ENCODE results near the gene TMEM217. TPM values are rescaled to one million over a fixed set of nuclear protein-coding genes. Genes with fewer than 3 reads are reported as not detected.

TMEM217 gene
- total and polyA plus RNA-seq, 7 experiments from 2014 or later, result 0.28 to 2.8 (median 0.78) TPM; not detected in 2

- no peak overlapping the region for H3K4me3 Mint-ChIP-seq
- no peak overlapping the region for H3K27ac Mint-ChIP-seq
- H3K9me3 ChIP-seq (ENCODE audit: control insufficient read depth in 2 of 3, low read length in 3 of 3), result no peaks in the 10 kb centered on the region
- POLR2A ChIA-PET, result no interaction called here
- no peaks in the 10 kb centered on the region for H3K27me3 ChIP-seq (ENCODE audit: control insufficient read depth in 2 of 2, insufficient read depth in 2 of 2, low read length in 2 of 2)
- no peaks in the 10 kb centered on the region for H3K36me3 ChIP-seq (ENCODE audit: control insufficient read depth in 2 of 3, insufficient read depth in 3 of 3, low read length in 3 of 3)
- no peak for ATAC-seq
- H3K27ac ChIP-seq (ENCODE audit: low read depth, low read length), result no peak overlapping the region
- CTCF ChIA-PET, result no interaction called here
- no peak for DNase-seq
- peaks cover 0 to 2% (median 0%) of the 10 kb centered on the region in 11 donors for H3K9me3 Mint-ChIP-seq
- peaks cover 0 to 10% of the 10 kb centered on the region in 2 donors for H3K4me1 ChIP-seq (ENCODE audit: control insufficient read depth in 2 of 2, insufficient read depth in 2 of 2, low read length in 2 of 2)
- intact Hi-C loops (cut with micrococcal nuclease), result no loop called here
- peaks cover 8 to 28% (median 11%) of the 10 kb centered on the region in 7 donors for H3K4me1 Mint-ChIP-seq
- peaks cover 0 to 7% (median 0%) of the 10 kb centered on the region in 5 donors for H3K27me3 Mint-ChIP-seq
- peaks cover 0 to 8% (median 3%) of the 10 kb centered on the region in 5 donors for H3K36me3 Mint-ChIP-seq
- H3K4me3 ChIP-seq (ENCODE audit: low read length), result no peak overlapping the region
These were observed 14.7 kb downstream of the TMEM217 start for GRCh38 chr6:37243131-37243815.

GRCh38 chr6:37242429-37243052 is 15.4 kb downstream of the TMEM217 start:
- peaks cover 0 to 10% of the 10 kb centered on the region in 2 donors for H3K4me1 ChIP-seq (ENCODE audit: control insufficient read depth in 2 of 2, insufficient read depth in 2 of 2, low read length in 2 of 2)
- ATAC-seq, result no peak
- ChIA-PET CTCF (no interaction called here), POLR2A (no interaction called here)
- peaks cover 0 to 6% (median 0%) of the 10 kb centered on the region in 5 donors for H3K27me3 Mint-ChIP-seq
- H3K36me3 Mint-ChIP-seq, result peaks cover 0 to 8% (median 3%) of the 10 kb centered on the region in 5 donors
- H3K27me3 ChIP-seq (ENCODE audit: control insufficient read depth in 2 of 2, insufficient read depth in 2 of 2, low read length in 2 of 2), result no peaks in the 10 kb centered on the region
- DNase-seq, result no peak
- H3K9me3 ChIP-seq (ENCODE audit: control insufficient read depth in 2 of 3, low read length in 3 of 3), result no peaks in the 10 kb centered on the region
- H3K4me3 Mint-ChIP-seq, result no peak overlapping the region
- H3K4me1 Mint-ChIP-seq, result peaks cover 8 to 31% (median 11%) of the 10 kb centered on the region in 7 donors
- no peak overlapping the region for H3K4me3 ChIP-seq (ENCODE audit: low read length)
- no peak overlapping the region for H3K27ac Mint-ChIP-seq
- no peak overlapping the region for H3K27ac ChIP-seq (ENCODE audit: low read depth, low read length)
- H3K36me3 ChIP-seq (ENCODE audit: control insufficient read depth in 2 of 3, insufficient read depth in 3 of 3, low read length in 3 of 3), result no peaks in the 10 kb centered on the region
- peaks cover 0 to 2% (median 0%) of the 10 kb centered on the region in 11 donors for H3K9me3 Mint-ChIP-seq
- intact Hi-C loops (cut with micrococcal nuclease), result no loop called here

GRCh38 chr6:37241775-37242428 is 16.0 kb downstream of the TMEM217 start:
- intact Hi-C loops (cut with micrococcal nuclease), result no loop called here
- Mint-ChIP-seq H3K27me3 (peaks cover 0 to 6% (median 0%) of the 10 kb centered on the region in 5 donors), H3K4me1 (peaks cover 8 to 36% (median 11%) of the 10 kb centered on the region in 7 donors), H3K36me3 (peaks cover 0 to 7% (median under 1%) of the 10 kb centered on the region in 5 donors), H3K4me3 (no peak overlapping the region), H3K27ac (no peak overlapping the region), H3K9me3 (no peaks in the 10 kb centered on the region)
- Histone ChIP-seq H3K4me1 (ENCODE audit: control insufficient read depth in 2 of 2, insufficient read depth in 2 of 2, low read length in 2 of 2) (peaks cover 0 to 10% of the 10 kb centered on the region in 2 donors), H3K9me3 (ENCODE audit: control insufficient read depth in 2 of 3, low read length in 3 of 3) (no peaks in the 10 kb centered on the region), H3K36me3 (ENCODE audit: control insufficient read depth in 2 of 3, insufficient read depth in 3 of 3, low read length in 3 of 3) (no peaks in the 10 kb centered on the region), H3K27me3 (ENCODE audit: control insufficient read depth in 2 of 2, insufficient read depth in 2 of 2, low read length in 2 of 2) (no peaks in the 10 kb centered on the region), H3K4me3 (ENCODE audit: low read length) (no peak overlapping the region), H3K27ac (ENCODE audit: low read depth, low read length) (no peak overlapping the region)
- ChIA-PET CTCF (interaction anchor here (0.7 to 1.0 kb wide), 2 partner anchors 223 to 224 kb away, joined by 3 to 6 read pairs; no protein-coding TSS in a partner anchor), POLR2A (no interaction called here)
- ATAC-seq (no peak), DNase-seq (no peak)

- peaks cover 0 to 8% (median 0%) of the 10 kb centered on the region in 5 donors for H3K36me3 Mint-ChIP-seq
- ChIA-PET CTCF (interaction anchor here (0.7 to 1.0 kb wide), 2 partner anchors 222 to 224 kb away, joined by 3 to 6 read pairs; no protein-coding TSS in a partner anchor), POLR2A (no interaction called here)
- intact Hi-C loops (cut with micrococcal nuclease), result no loop called here
- H3K27me3 Mint-ChIP-seq, result peaks cover 0 to 5% (median 0%) of the 10 kb centered on the region in 5 donors
- H3K4me3 Mint-ChIP-seq, result no peak overlapping the region
- H3K27ac Mint-ChIP-seq, result no peak overlapping the region
- H3K9me3 Mint-ChIP-seq, result no peaks in the 10 kb centered on the region
- no peak overlapping the region for H3K4me3 ChIP-seq (ENCODE audit: low read length)
- H3K4me1 Mint-ChIP-seq, result peaks cover 8 to 32% (median 11%) of the 10 kb centered on the region in 7 donors
- no peak for DNase-seq
- H3K36me3 ChIP-seq (ENCODE audit: control insufficient read depth in 2 of 3, insufficient read depth in 3 of 3, low read length in 3 of 3), result no peaks in the 10 kb centered on the region
- no peaks in the 10 kb centered on the region for H3K27me3 ChIP-seq (ENCODE audit: control insufficient read depth in 2 of 2, insufficient read depth in 2 of 2, low read length in 2 of 2)
- H3K27ac ChIP-seq (ENCODE audit: low read depth, low read length), result no peak overlapping the region
- no peaks in the 10 kb centered on the region for H3K9me3 ChIP-seq (ENCODE audit: control insufficient read depth in 2 of 3, low read length in 3 of 3)
- ATAC-seq, result no peak
- peaks cover 0 to 10% of the 10 kb centered on the region in 2 donors for H3K4me1 ChIP-seq (ENCODE audit: control insufficient read depth in 2 of 2, insufficient read depth in 2 of 2, low read length in 2 of 2)
These were observed 16.8 kb downstream of the TMEM217 start for GRCh38 chr6:37241131-37241530.

- CTCF ChIA-PET, result no interaction called here
- Mint-ChIP-seq H3K4me1 (peaks cover 8 to 31% (median 11%) of the 10 kb centered on the region in 7 donors), H3K9me3 (no peaks in the 10 kb centered on the region), H3K27ac (peak overlapping the region in 8 of 9 donors; percentile 22 to 80 (median 54)), H3K4me3 (peak overlapping the region in 1 of 10 donors; percentile 7), H3K36me3 (peaks cover 0 to 5% (median 0%) of the 10 kb centered on the region in 5 donors), H3K27me3 (no peaks in the 10 kb centered on the region)
- Histone ChIP-seq H3K36me3 (ENCODE audit: control insufficient read depth in 2 of 3, insufficient read depth in 3 of 3, low read length in 3 of 3) (no peaks in the 10 kb centered on the region), H3K27me3 (ENCODE audit: control insufficient read depth in 2 of 2, insufficient read depth in 2 of 2, low read length in 2 of 2) (no peaks in the 10 kb centered on the region), H3K4me3 (ENCODE audit: low read length) (no peak overlapping the region), H3K4me1 (ENCODE audit: control insufficient read depth in 2 of 2, insufficient read depth in 2 of 2, low read length in 2 of 2) (peaks cover 0 to 10% of the 10 kb centered on the region in 2 donors), H3K9me3 (ENCODE audit: control insufficient read depth in 2 of 3, low read length in 3 of 3) (no peaks in the 10 kb centered on the region), H3K27ac (ENCODE audit: low read depth, low read length) (no peak overlapping the region)
- intact Hi-C loops (cut with micrococcal nuclease), result loop anchor here in 1 of 2 donors (1.0 kb wide), 1 partner anchor 20 kb away; no protein-coding TSS in a partner anchor
- ATAC-seq (peak; percentile 77), DNase-seq (peak in 8 of 9 donors; percentile 22 to 73 (median 39))
- POLR2A ChIA-PET, result interaction anchor here (0.5 to 0.7 kb wide), 2 partner anchors 18 to 642 kb away, joined by 3 to 7 read pairs; partner anchors contain the start of genes TBC1D22B and TMEM217
These were observed 17.8 kb downstream of the TMEM217 start for GRCh38 chr6:37239950-37240713.

- DNase-seq (no peak), ATAC-seq (no peak)
- intact Hi-C loops (cut with micrococcal nuclease), result no loop called here
- POLR2A ChIA-PET, result no interaction called here
- peak overlapping the region in 6 of 9 donors; percentile 28 to 80 (median 47) for H3K27ac Mint-ChIP-seq
- Histone ChIP-seq H3K27me3 (ENCODE audit: control insufficient read depth in 2 of 2, insufficient read depth in 2 of 2, low read length in 2 of 2) (no peaks in the 10 kb centered on the region), H3K4me1 (ENCODE audit: control insufficient read depth in 2 of 2, insufficient read depth in 2 of 2, low read length in 2 of 2) (peaks cover 0 to 10% of the 10 kb centered on the region in 2 donors), H3K27ac (ENCODE audit: low read depth, low read length) (no peak overlapping the region), H3K4me3 (ENCODE audit: low read length) (no peak overlapping the region), H3K36me3 (ENCODE audit: control insufficient read depth in 2 of 3, insufficient read depth in 3 of 3, low read length in 3 of 3) (no peaks in the 10 kb centered on the region), H3K9me3 (ENCODE audit: control insufficient read depth in 2 of 3, low read length in 3 of 3) (no peaks in the 10 kb centered on the region)
- no peaks in the 10 kb centered on the region for H3K9me3 Mint-ChIP-seq
- H3K27me3 Mint-ChIP-seq, result peaks cover 0 to 1% (median 0%) of the 10 kb centered on the region in 5 donors
- H3K4me1 Mint-ChIP-seq, result peaks cover 8 to 31% (median 11%) of the 10 kb centered on the region in 7 donors
- peaks cover 0 to 2% (median 0%) of the 10 kb centered on the region in 5 donors for H3K36me3 Mint-ChIP-seq
- CTCF ChIA-PET, result interaction anchor here (0.9 kb wide), 1 partner anchor 67 kb away, joined by 4 read pairs; no protein-coding TSS in a partner anchor
- no peak overlapping the region for H3K4me3 Mint-ChIP-seq
These were observed 18.4 kb downstream of the TMEM217 start for GRCh38 chr6:37239526-37239925.
